GM08714 (cell line): ENCODE data around the gene NRSN2.

Source experiments
- H3K4me3 ChIP-seq: fragments of 200-500 bp; sonication (Bioruptor generic); 2 replicates; pipeline ENCODE4 v1.5.1; 2014; ENCODE audit warnings: mild to moderate bottlenecking, low read length, inconsistent platforms
- ZNF274 ChIP-seq: IDR thresholded peaks from 2 replicates; pipeline ENCODE4 v1.6.1; 2012; ENCODE audit warnings: mild to moderate bottlenecking, low read depth, low read length

Gene NRSN2

GRCh38 chr20:400454-401275 is 53.8 kb downstream of the NRSN2 start:
- no peak for TF ChIP-seq ZNF274

GRCh38 chr20:401682-402495 is 55.0 kb downstream of the NRSN2 start:
- no peak for TF ChIP-seq ZNF274
- H3K4me3 ChIP-seq = no peak overlapping the region

More at GRCh38 chr20:400454-401275, 53.8 kb downstream of the NRSN2 start:
- no peak overlapping the region for H3K4me3 ChIP-seq

- TF ChIP-seq ZNF274 = no peak
- H3K4me3 ChIP-seq = no peak overlapping the region
Measured at GRCh38 chr20:402496-402885, 55.6 kb downstream of the NRSN2 start.

- H3K4me3 ChIP-seq = no peak overlapping the region
- no peak for TF ChIP-seq ZNF274
Measured at GRCh38 chr20:402898-403581, 56.1 kb downstream of the NRSN2 start.

GRCh38 chr20:403582-403957 is 56.7 kb downstream of the NRSN2 start:
- TF ChIP-seq ZNF274 = no peak
- H3K4me3 ChIP-seq = no peak overlapping the region

- no peak overlapping the region for H3K4me3 ChIP-seq
- no peak for TF ChIP-seq ZNF274
Measured at GRCh38 chr20:404088-404487, 57.2 kb downstream of the NRSN2 start.
